ENCODE measurements around the gene PPP2R3A.

PPP2R3A gene

DNA sequence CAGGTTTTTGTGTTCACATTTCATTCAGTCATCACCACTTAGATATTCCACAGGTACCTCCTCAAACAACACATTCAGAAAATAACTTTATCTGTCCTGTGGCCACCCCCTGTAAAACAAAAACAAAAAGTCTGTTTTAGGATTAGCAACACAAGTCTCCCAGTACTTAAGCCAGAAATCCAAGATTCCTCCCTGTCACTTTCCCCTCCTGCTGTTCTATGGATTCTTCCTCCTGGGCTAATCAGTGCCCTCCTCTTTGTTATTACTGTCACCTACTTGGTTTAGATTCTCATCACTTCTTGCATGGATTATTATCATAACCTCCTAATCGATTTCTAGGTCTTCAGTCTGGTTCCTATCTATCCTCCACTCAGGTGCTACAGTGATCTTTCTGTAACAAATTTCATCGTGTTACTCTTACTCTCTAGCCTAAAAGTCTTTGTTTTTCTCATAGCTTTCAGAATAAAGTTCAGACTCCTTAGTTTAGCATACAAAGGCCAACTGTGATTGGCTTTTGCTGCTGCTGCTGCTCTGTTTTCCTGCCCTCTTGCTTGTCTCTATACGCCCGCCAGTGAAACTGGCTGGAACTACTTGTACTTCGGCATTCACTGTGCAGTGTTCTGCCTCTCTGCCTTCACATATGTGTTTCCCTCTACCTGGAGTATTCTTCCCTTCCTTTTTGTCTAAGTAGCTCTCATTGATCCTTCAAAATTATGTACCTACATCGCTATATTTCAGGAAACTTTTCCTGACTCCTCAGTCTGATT, 32.2 kb downstream of the PPP2R3A start:
- Histone ChIP-seq H3K4me3 (ENCODE audit: low read depth, low read length) (no peak overlapping the region), H3K36me3 (ENCODE audit: control insufficient read depth, insufficient read depth, low read length) (no peaks in the 10 kb centered on the region), H3K9ac (ENCODE audit: low read depth, low read length) (no peak overlapping the region), H3K4me1 (ENCODE audit: control insufficient read depth, insufficient read depth, low read length) (no peaks in the 10 kb centered on the region), H3K27me3 (ENCODE audit: control insufficient read depth, insufficient read depth, low read length) (no peaks in the 10 kb centered on the region), H3K9me3 (ENCODE audit: control insufficient read depth, insufficient read depth, low read length) (no peaks in the 10 kb centered on the region)

DNA sequence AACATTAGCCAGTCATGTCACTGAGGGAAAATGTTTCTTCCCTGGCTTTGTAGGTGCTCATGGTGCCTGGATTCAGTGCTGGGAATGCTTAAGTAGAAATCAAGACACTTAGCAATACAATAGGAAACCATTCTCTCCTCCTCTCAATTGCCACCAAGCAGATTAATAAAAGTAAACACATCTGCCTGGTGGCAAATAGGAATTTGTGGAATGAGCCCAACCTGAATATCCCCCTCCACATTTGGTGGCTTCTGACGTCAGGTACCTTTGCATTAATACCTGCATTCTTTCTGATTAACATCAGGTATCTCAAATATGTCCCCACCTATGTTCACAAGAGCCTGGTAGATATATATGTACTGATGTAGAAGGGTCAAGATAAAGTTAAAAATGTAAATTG, 42.7 kb downstream of the PPP2R3A start:
- H3K9me3 ChIP-seq (ENCODE audit: control insufficient read depth, insufficient read depth, low read length) = no peaks in the 10 kb centered on the region
- H3K4me1 ChIP-seq (ENCODE audit: control insufficient read depth, insufficient read depth, low read length) = no peaks in the 10 kb centered on the region
- H3K27me3 ChIP-seq (ENCODE audit: control insufficient read depth, insufficient read depth, low read length) = no peaks in the 10 kb centered on the region
- H3K9ac ChIP-seq (ENCODE audit: low read depth, low read length) = no peak overlapping the region
- no peak overlapping the region for H3K4me3 ChIP-seq (ENCODE audit: low read depth, low read length)
- no peaks in the 10 kb centered on the region for H3K36me3 ChIP-seq (ENCODE audit: control insufficient read depth, insufficient read depth, low read length)

DNA sequence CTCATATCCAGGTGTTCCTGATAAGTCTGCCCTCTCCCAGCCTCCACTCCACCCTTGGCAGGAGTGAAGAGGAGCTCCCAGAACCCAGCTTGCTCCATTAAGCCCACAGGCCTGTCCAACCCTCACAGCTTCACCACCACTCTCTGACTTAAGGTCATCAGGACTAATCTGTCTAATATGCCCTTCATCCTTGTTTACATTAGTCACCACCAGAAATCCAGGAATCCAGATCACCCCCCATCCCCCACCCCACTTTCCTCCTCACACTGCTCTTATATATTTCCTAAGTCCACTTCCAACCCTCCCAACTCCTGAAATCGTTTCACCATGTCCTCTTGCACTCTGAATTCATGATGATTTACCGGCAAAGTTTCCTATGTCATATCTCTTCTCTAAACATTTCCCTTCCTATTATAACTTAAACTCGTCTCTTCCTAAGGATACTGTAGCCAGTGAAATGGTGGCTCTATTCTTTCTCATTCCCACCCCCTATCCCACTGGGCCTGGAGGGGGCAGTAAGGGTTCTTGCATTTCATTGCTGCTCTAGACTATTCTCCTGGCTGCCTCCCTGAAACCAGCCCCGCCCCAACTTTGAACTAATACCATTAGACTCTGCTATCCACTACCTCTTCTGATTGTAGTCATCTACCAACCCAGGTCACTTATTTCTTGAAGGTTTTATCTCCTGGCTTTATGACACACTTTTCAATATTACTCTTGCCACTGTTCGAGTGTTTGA, 43.4 kb downstream of the PPP2R3A start:
- H3K4me1 ChIP-seq (ENCODE audit: control insufficient read depth, insufficient read depth, low read length) = no peaks in the 10 kb centered on the region
- no peaks in the 10 kb centered on the region for H3K27me3 ChIP-seq (ENCODE audit: control insufficient read depth, insufficient read depth, low read length)
- no peaks in the 10 kb centered on the region for H3K9me3 ChIP-seq (ENCODE audit: control insufficient read depth, insufficient read depth, low read length)
- H3K9ac ChIP-seq (ENCODE audit: low read depth, low read length) = no peak overlapping the region
- no peaks in the 10 kb centered on the region for H3K36me3 ChIP-seq (ENCODE audit: control insufficient read depth, insufficient read depth, low read length)
- H3K4me3 ChIP-seq (ENCODE audit: low read depth, low read length) = no peak overlapping the region

DNA sequence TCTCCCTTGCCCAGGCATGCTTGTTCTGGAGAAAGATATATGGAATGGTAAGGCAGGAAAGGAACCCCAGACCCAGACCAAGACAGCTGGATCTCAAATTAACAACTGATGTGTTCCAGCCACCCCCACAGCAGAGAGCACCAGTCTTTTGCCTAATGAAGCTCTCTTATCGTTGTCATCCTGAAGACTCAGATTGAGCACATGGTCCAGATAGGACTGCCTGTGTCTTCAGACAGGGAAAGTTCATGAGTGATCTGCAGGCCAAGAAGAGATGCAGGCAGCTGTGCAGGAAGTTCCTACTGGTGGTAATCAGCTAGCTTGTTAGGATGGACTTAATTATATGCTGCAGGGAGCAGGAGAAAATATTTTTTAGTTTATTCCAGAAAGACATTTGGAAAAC, 53.3 kb downstream of the PPP2R3A start:
- H3K4me1 ChIP-seq (ENCODE audit: control insufficient read depth, insufficient read depth, low read length) = no peaks in the 10 kb centered on the region
- no peaks in the 10 kb centered on the region for H3K27me3 ChIP-seq (ENCODE audit: control insufficient read depth, insufficient read depth, low read length)
- no peak overlapping the region for H3K9ac ChIP-seq (ENCODE audit: low read depth, low read length)
- H3K36me3 ChIP-seq (ENCODE audit: control insufficient read depth, insufficient read depth, low read length) = no peaks in the 10 kb centered on the region
- H3K9me3 ChIP-seq (ENCODE audit: control insufficient read depth, insufficient read depth, low read length) = no peaks in the 10 kb centered on the region
- H3K4me3 ChIP-seq (ENCODE audit: low read depth, low read length) = no peak overlapping the region

DNA sequence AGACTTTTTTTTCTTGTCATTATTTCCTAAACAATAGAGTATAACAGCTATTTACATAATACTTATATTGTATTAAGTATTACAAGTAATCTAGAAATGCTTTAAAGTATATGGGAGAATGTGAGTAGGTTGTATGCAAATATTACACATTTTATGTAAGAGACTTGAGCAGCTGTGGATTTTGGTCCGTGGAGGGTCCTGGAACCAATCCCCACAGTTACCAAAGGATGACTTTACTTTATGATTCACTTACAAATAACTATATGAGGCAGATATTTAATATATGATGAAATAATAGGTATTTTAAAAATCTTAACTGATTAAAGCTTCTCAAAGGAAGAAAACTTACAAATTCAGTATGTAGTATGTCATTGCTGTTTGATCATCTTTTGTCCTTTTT, 56.3 kb downstream of the PPP2R3A start:
- no peak overlapping the region for H3K9ac ChIP-seq (ENCODE audit: low read depth, low read length)
- H3K4me3 ChIP-seq (ENCODE audit: low read depth, low read length) = no peak overlapping the region
- H3K36me3 ChIP-seq (ENCODE audit: control insufficient read depth, insufficient read depth, low read length) = no peaks in the 10 kb centered on the region
- H3K9me3 ChIP-seq (ENCODE audit: control insufficient read depth, insufficient read depth, low read length) = no peaks in the 10 kb centered on the region
- H3K4me1 ChIP-seq (ENCODE audit: control insufficient read depth, insufficient read depth, low read length) = no peaks in the 10 kb centered on the region
- H3K27me3 ChIP-seq (ENCODE audit: control insufficient read depth, insufficient read depth, low read length) = no peaks in the 10 kb centered on the region

DNA sequence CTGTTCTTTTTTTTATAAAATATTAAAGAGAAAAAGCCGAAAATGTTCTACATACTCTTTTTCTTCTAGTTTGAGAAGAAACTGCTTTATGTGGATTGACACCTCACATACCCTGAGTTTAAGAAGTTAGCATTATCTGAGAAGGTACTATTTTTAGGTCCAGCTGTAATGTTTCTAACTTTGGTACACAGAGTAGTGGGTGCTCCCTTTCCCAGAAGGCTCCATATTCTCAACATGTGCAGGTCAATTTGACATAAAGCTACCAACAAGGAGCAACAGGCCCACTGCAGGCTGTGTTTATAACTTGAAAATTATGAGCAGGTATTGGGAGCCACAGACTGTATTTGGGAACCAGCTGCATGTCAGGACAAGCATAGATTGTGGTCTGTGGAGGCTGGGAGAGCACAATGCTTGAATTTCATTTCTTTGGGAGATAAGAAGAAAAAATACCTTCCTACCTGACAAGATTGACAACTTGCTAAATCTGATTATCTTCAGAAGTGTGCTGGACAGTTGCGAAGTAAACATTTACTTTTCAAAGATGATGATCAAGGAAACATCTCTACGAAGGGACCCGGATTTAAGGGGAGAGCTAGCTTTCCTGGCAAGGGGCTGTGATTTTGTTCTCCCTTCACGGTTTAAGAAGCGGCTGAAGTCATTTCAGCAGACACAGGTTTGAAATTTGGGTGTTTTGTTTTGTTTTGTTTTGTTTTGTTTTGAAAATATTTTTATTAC, 57.2 kb downstream of the PPP2R3A start:
- no peaks in the 10 kb centered on the region for H3K9me3 ChIP-seq (ENCODE audit: control insufficient read depth, insufficient read depth, low read length)
- no peak overlapping the region for H3K4me3 ChIP-seq (ENCODE audit: low read depth, low read length)
- no peaks in the 10 kb centered on the region for H3K27me3 ChIP-seq (ENCODE audit: control insufficient read depth, insufficient read depth, low read length)
- H3K9ac ChIP-seq (ENCODE audit: low read depth, low read length) = no peak overlapping the region
- H3K4me1 ChIP-seq (ENCODE audit: control insufficient read depth, insufficient read depth, low read length) = no peaks in the 10 kb centered on the region
- H3K36me3 ChIP-seq (ENCODE audit: control insufficient read depth, insufficient read depth, low read length) = no peaks in the 10 kb centered on the region

DNA sequence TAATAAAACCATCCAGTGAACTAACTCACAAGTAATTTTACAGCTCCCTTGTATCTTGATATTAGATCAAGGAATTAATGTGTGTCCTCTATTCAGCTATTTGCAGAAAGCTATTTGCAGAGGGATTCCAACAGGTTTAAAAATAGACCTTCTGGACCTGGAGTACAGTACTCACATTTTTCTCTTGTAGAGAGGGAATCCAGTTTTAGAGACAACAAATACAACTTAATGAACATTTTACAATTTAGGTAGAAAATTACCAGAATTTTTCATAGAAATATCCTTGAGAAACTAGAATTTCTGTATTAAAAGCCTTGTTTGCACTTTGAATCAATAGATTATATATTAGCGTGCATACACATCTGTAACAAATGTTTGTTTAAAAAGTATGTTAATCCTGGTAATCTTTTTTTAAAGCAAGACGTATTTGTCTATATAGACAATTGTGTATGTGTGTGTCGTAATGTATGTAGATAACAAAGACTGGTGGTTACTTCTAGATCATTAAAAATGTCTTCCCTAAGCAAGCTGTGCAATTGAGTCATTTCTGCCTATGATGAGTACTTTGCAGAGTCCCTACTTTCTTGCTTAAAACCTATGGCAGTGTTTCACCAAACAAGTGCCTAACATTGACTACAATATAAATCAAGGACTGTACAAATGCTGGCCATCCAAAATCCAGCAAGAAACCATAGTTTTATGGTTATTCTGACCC, 57.9 kb downstream of the PPP2R3A start:
- Histone ChIP-seq H3K4me3 (ENCODE audit: low read depth, low read length) (no peak overlapping the region), H3K9ac (ENCODE audit: low read depth, low read length) (no peak overlapping the region), H3K27me3 (ENCODE audit: control insufficient read depth, insufficient read depth, low read length) (no peaks in the 10 kb centered on the region), H3K9me3 (ENCODE audit: control insufficient read depth, insufficient read depth, low read length) (no peaks in the 10 kb centered on the region), H3K36me3 (ENCODE audit: control insufficient read depth, insufficient read depth, low read length) (no peaks in the 10 kb centered on the region), H3K4me1 (ENCODE audit: control insufficient read depth, insufficient read depth, low read length) (no peaks in the 10 kb centered on the region)

DNA sequence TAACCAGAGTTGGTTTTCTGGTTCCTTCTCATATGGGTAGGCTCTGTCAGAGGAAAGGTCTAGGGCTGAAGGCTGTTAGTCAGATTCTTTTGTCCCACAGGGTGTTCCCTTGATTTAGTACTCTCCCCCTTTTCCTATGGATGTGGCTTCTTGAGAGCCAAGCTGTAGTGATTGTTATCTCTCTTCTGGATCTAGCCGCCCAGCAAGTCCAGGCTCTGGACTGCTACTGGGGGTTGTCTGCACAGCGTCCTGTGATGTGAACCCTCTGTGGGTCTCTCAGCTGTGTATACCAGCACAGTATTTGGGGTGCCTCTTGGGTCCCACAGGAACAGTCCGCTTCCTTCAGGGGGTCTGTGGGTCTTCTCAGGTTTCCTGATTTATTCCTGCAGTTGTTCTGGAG, 70.8 kb downstream of the PPP2R3A start:
- H3K9me3 ChIP-seq (ENCODE audit: control insufficient read depth, insufficient read depth, low read length) = no peaks in the 10 kb centered on the region
- no peaks in the 10 kb centered on the region for H3K27me3 ChIP-seq (ENCODE audit: control insufficient read depth, insufficient read depth, low read length)
- no peak overlapping the region for H3K9ac ChIP-seq (ENCODE audit: low read depth, low read length)
- no peaks in the 10 kb centered on the region for H3K4me1 ChIP-seq (ENCODE audit: control insufficient read depth, insufficient read depth, low read length)
- H3K4me3 ChIP-seq (ENCODE audit: low read depth, low read length) = no peak overlapping the region
- H3K36me3 ChIP-seq (ENCODE audit: control insufficient read depth, insufficient read depth, low read length) = no peaks in the 10 kb centered on the region

DNA sequence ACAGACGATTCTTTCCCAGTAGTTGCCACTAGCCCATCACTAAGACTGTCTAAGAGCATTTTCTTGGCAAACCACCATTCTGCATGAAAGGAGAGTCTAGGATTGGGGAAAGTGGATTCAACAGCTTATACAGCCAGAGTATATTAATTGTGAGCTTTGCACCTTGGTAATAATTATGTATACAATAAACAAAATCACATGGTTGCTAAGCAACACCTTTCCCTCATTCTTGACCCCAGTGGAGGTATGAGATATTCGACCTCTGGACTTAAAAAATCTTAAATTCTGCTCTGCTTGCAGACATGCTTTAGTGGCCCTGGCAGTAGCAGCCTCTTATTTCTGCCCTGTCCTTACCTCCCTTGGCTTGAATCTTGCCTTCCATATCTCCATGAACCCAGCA, 73.1 kb downstream of the PPP2R3A start:
- Histone ChIP-seq H3K4me3 (ENCODE audit: low read depth, low read length) (no peak overlapping the region), H3K9ac (ENCODE audit: low read depth, low read length) (no peak overlapping the region), H3K27me3 (ENCODE audit: control insufficient read depth, insufficient read depth, low read length) (no peaks in the 10 kb centered on the region), H3K9me3 (ENCODE audit: control insufficient read depth, insufficient read depth, low read length) (no peaks in the 10 kb centered on the region), H3K36me3 (ENCODE audit: control insufficient read depth, insufficient read depth, low read length) (no peaks in the 10 kb centered on the region), H3K4me1 (ENCODE audit: control insufficient read depth, insufficient read depth, low read length) (peaks cover 2% of the 10 kb centered on the region)

DNA sequence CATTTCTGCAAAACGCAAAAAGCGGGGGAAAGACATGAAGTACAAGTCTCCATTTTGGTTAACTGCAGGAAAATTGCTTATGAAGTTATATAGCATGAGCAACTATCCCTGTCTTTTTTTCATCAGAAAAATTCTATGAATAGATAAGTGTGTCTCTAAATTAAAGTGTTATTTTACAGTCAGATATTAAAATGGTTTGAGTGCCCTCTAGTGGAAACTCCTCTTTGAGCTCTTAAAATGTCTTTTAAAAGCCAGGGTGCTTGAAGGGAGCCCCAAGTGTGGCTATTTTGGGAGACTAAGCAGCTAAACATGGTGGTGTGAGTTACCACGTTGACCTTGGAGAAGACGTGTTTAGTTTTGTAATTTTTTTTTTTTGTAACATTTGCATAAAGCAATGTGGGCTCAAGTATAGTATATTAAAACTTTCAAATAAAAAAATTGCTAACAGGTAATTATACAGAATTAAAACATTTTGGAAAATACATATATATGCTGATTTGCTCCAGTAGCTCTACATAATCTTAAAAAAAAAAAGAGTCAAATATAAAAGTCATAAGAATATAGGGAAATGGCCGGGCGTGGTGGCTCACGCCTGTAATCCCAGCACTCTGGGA, 77.2 kb downstream of the PPP2R3A start:
- H3K4me3 ChIP-seq (ENCODE audit: low read depth, low read length) = no peak overlapping the region
- H3K9ac ChIP-seq (ENCODE audit: low read depth, low read length) = no peak overlapping the region

More for the DNA sequence above, 77.2 kb downstream of the PPP2R3A start:
- peaks cover 2% of the 10 kb centered on the region for H3K4me1 ChIP-seq (ENCODE audit: control insufficient read depth, insufficient read depth, low read length)
- H3K9me3 ChIP-seq (ENCODE audit: control insufficient read depth, insufficient read depth, low read length) = no peaks in the 10 kb centered on the region
- H3K36me3 ChIP-seq (ENCODE audit: control insufficient read depth, insufficient read depth, low read length) = no peaks in the 10 kb centered on the region
- H3K27me3 ChIP-seq (ENCODE audit: control insufficient read depth, insufficient read depth, low read length) = no peaks in the 10 kb centered on the region
